H1 (cell line): ENCODE data around the gene DENND5B. TPM values are rescaled to one million over a fixed set of nuclear protein-coding genes. Genes with fewer than 3 reads are reported as not detected.

Experiments used
- CHD2 ChIP-seq: IDR thresholded peaks from 2 replicates; pipeline ENCODE4 v1.6.1; 2012; ENCODE audit warnings: low read length, improper control_type of control experiment
- polyA plus RNA-seq, 7 experiments: library from polyadenylated mRNA; depleted of rRNA in 3 of 7; stranded (reverse) in 5 of 7; unstranded in 2 of 7; fragments of >200 nt in 5 of 7; fragments of 200-250 nt in 2 of 7; gene quantifications; 1 replicate in 5 of 7; 2 replicates in 1 of 7; 4 replicates in 1 of 7; pipeline versions ENCODE4 v1.2.1 to v1.2.3, GENCODE V29; 2011 to 2013; ENCODE audit warnings: missing spikeins in 2 of 7, mixed read lengths in 2 of 7
- total RNA-seq: library from RNA; stranded (reverse); fragmentation: NEBNext Ultra II Directional; extraction: Animal tissue kit (Norgen Biotek cat#: 25700); gene quantifications from 2 replicates; pipeline ENCODE4 v1.2.1, GENCODE V29; 2021

Gene DENND5B
- total and polyA plus RNA-seq, 2 of the 8 experiments (the other 6 are each of a cell fraction or from before 2014, with no cell fraction given) = 13.4 to 20.2 TPM

DNA sequence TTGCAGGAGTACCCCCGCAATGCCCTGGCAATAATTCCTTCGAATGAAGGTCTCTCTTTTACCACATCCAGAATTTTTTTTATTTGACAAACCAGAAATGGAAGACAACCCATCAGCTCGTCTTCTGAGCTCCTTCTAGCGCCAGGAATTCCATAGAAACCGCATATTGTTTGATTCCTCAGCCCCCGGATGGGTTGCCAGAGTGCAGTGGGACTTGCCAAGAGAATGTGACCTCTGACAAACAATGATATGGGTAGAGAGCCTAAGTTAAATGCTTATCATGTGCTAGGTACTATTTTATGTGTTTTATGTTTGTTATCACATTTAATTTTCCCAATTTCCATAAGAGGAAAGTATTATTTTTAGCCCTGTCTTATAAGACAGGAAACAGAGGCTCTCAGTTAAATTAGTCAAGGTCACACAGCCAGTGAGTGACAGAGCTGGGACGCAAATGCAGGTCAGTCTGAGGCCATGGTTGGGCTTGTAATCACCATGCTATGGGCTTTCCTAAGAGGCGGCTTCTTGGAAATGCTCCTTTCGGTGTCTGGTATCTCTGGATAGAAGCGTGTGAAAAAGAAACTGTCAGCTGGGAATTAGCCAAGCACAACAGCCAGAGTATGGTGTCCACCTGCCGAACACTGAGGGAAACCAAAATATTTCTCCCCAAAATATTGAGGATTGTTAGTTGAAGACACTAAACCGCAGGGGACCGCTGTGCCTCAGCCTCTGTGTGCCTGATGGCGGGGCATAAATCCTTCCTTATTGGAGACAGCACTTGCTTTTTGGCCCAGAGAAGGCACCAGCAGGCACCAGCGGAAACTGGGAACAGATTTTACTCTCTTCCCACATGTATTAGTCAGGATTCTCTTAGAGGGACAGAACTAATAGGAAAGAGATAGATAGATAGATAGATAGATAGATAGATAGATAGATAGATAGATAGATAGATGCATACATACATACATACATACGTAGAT is 39.1 kb upstream of the DENND5B start (continued):
- no peak for TF ChIP-seq CHD2
